ENCODE results near the gene UNC93B1.
"Not testable (repeated sequence)": the region's sequence is repeated elsewhere in the genome, so short reads cannot be mapped to it uniquely, and the experiment has no call there.

UNC93B1 gene

DNA sequence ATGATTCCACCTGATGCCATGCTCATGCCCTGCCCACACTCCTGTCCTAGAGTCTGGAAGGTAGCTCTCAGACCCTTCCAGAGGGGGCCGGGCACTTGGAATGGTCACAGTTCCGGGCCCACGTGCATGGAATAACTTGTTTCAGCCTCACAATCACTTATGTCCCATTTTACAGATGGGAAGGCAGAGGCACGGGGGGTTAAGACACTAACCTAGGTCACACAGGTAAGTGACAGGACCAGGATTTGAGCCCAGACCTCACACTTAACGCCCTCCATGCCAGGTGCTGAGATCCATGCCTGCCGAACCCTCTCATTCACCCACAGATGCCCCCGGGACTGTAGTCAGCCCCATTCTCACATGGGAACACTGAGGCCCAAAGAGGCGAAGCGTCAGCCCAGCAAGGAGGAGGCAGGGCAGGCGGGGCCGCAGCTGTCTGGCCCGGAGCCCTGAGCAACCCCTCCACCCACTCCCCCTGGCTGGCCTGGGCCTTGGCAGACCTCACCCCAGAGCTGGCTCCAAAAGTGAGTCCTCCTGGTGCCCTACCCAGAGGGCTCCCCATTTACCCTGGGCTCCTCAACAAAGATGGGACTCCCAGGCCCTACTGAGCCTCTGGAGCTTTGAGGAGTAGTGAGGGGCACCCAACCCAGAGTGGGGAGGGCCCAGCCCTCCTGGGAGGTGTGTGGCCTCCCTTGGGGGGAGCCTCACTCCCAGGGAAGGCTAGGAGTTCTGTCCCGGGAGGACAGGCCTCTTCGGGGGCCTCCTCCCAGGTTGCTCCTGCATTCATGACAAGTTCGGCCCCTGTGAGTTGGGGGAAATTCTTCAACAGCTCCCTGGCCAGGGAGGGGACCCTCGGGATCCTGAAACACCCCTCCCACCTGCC lies 3.8 kb upstream of the UNC93B1 start:
- DNase-seq, result no peak

DNA sequence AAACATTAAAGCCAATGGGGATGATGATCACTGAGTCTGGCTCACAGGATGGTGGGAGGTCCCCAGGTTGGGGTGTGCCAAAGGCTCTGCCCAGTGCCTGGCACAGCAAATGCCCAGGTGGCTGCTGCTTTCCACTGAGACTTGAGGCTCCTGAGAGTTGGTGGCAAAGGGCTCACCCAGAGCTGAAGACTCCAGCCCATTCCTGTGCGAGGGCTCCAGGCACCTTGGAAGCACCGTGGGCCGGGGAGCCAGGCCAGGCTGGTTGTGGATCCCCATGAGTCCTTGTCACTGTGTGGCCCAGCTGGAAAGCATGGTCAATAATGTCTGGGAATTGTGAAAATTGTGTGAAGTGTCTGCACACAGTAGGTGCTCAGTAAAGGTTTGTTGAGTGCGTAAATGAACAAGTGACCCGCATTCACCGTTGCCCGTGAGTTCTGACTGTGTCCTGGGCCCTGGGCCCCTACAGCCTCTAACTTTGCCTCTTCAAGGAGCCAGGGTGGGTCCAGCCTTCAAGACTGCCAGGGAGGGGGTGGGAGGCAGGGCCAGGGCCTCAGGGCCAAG lies 2.8 kb upstream of the UNC93B1 start:
- no peak for DNase-seq

DNA sequence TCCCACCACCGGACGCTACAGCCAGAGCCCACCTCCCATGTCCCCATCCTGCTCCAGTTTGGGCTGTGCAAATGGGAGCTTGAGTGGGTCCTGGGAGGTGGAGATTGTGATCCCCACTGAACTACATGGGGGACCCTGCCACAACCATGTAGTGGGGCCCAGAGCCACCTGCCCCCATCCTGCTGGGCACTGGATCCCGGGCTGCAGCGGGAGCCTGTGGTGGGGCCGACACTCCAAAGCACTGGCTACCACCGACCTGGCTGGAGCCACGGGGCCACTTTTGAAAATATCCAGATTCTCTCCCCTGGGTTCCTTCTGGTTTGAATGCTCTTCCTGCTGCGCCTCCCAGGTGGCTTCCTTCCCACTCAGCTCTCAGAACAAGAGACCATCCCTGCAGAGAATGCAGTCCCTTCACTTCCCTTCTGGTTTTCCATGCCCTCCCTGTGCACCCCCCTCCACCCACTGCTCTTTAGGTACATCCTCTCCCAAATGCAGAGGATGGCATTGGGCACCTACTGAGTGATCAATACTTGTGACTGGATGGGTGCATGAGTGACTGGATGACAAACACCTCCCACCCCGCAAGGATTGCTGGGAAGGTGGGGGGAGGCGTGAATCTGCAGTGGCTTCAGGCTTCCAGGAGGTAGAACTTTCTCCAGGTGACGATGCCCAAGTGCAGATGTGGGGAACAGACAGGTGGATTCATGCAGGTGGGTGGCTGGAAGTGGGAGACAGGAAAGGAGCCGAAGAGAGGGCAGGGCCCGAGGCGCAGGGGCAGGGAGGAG lies 846 bp upstream of the UNC93B1 start:
- no peak for DNase-seq

DNA sequence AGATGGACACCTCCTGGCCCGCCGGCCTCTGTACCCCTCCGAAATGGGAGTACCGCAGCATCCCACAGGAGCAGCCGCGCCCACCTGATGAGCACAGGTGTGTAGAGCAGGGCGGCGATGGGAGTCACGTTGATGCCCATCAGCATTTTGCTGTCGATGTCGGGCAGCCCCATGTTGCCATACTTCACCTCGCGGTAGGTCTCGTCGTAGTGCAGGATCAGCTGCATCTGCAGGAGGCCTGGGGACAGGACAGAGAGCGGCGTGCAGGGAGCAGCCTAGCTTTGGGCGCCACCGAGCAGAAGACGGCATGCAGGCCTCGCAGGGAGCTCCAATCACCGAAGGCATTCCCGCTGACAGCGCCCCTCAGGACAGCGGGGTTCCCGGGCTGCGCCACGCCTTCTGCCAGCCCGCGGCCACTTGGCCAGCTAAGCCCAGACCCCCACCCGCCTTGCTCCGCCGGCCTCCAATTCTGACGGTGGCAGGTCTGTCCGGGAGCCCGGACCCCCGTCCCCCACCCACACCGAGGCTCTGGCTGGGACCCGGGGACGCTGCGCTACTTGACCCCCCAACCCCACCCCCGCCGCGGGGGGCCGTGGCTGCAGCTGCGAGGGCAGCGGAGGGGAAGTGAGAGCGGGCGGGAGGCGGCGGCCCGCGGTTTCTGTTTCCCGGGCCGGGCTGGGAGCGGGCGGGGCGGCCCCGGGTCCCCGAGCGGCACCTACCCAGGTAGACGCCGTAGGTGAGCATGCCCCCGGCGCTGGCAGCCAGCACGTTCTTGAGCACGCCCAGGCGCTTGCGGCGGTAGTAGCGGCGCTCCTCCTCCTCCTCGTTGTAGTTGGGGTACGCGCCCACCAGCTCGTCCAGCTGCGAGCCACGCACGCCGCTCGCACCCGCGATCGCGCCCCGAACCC lies 705 bp downstream of the UNC93B1 start:
- DNase-seq, result peak; percentile 65

DNA sequence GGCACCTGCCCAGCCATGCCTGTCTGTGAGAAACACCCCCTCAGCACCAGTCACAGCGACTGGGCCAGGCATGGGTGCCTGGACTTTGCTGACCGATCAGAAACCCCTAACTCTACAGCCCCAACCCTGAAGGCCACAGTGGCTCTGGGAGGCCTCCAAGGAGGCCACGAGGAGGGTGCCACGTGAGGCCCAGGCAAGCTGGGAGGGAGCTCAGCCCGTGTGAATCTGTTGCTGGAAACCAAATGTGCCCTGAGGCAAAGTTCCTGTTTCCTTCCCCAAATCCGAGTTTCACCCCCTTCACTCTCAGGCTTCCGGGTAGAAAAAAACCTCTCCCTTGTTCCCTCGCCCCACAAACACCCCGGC lies 1.3 kb downstream of the UNC93B1 start:
- DNase-seq, result no peak

DNA sequence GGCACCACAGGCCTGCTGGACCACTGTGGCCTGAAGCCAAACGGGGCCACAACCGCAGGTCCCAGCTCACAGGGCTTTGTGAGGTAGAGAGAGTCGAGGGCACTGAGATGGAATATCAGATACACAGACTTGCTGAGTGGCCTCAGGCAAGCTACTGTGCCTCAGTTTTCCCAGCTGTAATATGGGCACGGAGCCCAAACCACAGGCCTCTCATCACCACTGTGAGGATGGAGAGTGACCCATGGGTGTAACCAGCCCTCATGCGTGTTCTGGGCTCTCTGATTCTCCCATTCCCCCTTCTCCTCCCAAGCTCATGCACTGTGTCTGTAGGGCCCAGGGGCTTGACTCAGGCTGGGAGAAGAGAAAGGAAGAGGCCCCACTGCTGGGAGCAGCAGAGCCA lies 4.2 kb downstream of the UNC93B1 start:
- no peak for DNase-seq

DNA sequence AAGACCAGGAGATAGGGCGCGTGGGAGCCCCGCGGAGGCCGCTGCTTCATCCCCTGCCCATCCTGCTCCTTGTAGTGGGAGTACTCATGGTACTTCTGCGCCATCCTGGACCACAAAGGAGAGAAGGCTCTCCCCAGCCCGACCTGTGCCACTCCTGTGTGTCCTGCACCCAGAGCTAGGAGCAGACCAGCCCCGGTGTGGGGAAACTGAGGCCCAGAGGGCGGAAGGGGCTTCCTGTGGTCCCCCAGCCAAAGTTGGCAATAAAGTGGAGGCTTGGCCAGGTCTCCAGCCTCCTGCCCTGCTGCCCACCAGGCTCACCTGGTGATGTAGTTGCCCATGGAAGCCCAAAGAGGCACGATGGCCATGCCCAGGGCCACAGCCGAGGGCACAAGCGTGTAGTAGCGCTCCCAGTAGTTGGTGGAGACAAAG lies 4.7 kb downstream of the UNC93B1 start:
- DNase-seq, result no peak

DNA sequence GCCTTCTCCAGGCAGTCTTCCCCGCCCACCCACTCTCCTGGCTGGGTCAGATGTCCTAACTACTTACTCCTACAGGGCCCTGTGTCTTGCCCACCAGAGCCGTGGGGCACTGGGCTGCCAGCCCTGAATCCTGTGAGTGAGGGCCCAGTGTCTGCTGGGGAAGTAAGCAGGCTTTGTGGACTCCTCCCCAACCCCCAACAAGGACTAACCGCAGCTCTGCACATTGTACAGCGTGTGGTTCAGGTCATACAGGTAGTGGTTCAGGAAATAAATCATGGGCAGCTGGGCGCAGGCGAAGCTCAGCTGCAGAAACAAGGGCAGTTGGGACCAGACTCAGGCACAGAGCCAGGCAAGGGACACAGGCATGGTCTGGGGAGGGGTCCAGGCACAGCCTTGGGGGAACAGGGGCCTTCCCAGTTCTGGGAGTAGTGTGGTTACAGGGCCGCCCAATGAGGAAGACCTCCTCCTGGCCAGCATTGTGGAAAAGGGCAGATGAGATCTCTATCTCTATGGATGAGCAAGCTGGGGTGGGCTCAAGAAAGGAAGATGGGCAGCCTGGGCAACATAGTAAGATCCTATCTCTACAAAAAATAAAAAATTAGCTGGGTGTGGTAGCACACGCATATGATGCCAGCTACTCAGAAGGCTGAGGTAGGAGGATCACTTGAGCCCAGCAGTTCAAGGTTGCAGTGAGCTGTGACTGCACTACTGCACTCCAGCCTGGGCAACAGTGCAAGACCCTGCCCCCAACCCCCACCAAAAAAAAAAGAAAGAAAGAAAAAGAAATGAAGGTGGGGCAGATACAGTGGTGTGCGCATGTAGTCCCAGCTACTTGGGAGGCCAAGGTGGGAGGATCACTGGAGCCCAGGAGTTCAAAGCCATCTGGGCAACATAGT lies 5.5 kb downstream of the UNC93B1 start:
- no peak for DNase-seq

DNA sequence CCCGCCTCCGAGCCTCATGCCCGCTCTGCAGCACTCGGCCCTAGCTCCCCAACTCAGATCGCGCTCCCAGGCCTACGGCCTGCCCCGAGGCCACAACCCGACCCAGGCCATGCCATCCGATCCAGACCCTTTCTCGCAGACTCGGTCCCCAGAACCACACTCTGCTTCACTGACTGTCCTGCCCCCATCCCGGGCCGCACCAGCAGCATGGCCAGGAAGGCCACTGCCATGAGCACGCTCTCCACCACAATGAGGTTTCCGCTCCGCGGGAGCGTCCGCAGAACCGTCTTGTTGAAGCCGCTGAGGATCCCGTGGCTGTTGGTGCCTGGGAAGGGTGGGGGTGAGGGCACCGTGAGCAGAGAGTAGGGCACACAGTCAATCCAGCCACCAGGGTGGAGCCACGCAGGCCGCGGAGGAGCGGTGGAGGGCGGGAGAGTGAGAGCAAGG lies 6.4 kb downstream of the UNC93B1 start:
- DNase-seq, result no peak

DNA sequence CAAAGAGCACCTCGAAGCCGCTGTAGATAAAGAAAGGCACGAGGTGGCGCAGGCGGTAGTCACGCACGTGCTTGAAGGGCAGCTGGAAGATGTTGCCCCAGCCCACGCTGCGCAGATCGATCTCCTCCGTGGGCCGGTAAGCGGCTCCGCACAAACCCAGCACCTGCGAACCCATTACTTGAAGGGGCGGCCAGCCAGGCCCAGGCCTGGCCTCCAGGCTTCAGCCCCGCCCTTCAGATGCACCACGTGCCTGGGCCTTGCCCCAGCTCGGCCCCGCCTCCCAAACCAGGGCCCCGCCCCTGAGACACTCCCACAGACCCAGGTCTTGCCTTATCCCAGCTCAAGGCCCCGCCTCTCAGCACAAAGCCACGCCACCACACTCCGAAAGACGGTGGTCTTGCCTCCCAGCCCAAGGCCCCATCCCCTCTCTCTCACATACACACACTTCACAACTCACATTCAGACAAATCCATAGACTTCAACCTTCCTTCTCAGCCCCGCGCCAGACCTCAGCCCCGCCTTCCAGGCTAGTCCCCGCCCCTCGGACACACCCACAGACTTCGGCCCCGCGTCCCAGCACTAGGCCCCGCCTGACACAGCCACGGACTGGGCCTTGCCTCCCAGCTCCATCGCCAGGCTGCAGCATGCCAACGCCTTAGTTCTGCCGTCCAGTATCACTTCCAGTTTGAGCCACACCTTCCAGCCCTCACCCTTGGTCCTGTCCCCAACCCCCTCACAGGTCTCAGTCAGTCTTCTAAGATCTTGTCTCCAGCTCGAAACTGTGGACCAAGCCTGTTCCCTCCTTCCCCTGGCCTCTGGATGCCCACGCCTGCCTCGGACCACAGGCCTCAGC lies 7.0 kb downstream of the UNC93B1 start:
- peak; percentile 72 for DNase-seq

DNA sequence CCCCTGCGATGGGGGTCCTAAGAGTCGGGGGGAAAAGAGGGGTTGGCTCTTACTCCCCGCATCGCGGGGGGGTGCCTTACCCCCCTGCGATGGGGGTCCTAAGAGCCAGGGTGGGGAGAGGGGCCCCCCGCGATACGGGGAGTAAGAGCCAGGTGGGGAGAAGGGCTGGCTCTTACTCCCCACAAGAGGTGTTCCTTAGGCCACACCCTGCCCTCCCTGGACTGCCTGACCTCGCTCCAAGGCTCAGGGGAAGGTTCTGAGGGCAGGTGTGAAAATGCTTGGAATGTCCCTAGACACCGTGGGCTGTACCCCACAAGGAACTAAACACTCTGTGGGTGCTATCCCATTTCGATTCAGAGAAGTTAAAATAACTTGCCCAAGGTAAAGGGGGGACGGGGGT lies 7.8 kb downstream of the UNC93B1 start:
- no peak for DNase-seq

DNA sequence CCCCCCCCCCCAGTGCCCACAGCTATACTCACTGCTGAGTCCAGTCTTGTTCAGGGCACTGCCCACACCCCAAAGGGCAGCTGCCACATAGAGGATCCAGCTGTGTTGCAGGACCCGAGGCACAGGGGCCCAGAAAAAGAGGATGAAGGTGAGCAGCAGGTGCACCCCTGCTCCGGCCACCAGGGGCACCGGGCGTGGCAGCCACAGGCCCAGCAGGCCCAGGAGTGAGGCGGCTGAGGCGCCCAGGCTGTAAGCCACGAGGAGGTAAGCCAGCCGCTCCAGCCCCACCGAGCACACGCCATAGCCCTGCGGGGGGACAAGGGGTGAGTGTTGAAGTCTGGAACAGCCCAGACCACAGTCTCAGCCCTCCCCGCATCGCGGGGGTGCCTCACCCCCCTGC lies 8.3 kb downstream of the UNC93B1 start:
- not testable (repeated sequence) for DNase-seq

DNA sequence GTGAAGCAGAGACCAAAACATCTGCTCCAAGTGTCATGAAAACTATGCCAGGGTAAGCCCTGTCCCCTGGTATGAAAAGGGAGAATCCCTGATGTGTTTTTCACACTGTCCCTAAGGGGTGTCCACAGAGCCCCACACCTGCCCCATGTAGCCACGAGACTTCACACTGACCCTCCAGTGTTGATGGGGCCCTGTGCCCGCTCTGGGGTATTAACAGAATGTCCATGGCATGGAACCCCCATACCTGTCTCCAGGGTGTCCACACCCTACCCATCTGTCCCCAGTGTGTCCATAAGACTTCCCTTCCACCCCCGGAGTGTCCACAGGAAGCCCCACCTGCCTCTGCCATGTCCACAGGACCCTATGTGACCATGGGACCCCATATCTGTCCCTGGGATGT lies 8.8 kb downstream of the UNC93B1 start:
- DNase-seq, result not testable (repeated sequence)

DNA sequence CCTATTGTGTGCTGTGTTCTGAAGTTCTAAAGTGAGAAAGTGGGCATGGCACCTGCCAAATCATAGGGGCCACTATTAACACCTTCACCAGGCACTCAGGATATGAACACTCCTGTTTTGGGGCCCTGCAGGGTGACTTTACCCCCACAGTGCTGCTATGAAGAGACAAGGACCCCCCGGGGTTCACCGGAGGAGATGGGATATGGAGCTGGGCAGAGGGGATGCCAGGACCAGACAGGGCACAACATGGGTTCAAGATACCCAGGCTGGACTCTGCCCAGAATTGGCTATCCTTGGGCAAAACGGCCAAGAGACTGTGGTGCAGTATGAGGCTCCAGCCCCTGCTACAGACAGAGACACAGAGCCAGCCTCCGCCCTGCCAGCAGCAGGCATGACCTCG lies 9.5 kb downstream of the UNC93B1 start:
- not testable (repeated sequence) for DNase-seq

DNA sequence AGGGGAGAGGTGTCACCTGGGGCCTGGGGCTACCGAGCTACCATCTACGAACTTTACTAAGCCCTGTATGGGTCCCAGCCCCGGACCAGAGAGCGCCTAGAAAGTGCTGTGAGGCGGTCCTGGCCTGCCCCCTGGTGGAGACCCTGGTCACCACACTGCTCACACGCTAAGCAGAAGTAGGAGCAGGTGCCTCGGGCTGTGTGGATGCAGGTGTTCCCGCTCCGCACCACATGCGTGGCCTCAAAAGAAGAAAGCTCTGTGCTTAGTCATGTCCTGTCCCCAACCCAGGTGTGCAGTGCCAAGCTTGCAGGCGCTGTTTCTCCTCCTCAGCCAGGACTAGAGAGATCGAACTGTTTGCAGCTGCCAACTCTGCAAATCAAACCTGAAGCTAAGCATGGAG lies 10.1 kb downstream of the UNC93B1 start:
- peak; percentile 58 for DNase-seq

DNA sequence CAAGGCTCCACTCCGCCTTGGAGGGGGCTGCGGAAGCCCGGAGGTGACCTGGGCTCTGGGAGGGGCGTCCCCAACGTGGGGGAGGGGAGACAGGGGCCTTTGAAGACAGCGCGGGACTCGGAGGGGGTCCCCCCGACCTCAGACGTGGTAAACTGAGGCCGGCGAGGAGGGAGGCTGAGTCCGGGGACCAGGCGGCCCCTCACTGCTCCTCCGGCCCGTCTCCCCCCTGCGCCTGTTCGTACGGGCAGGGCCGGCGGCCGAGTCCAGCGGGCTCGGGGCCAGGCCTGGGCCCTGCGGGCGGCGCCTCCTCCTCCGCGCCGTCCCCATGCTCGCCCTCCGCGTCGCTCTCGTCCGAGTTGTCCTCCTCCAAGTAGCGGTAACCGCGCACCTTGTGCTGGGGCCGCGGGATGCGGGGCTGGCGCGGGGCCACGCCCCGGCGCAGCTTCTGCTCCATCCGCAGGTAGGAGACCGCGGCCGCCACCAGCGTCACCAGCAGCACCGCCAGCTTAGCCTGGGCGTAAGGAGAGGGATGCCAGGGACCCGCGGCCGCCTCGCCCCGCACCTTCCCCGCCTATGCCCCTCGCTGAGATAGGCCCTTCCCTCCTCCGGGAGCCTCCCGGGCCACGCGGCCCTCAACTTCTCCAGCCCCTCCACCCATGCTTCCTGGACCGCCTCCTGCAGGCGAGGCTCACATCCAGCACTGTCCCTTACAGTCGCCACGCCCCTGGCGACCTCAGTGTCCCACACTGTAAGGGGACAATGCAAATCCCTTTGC lies 12.4 kb downstream of the UNC93B1 start:
- DNase-seq, result not testable (repeated sequence)

DNA sequence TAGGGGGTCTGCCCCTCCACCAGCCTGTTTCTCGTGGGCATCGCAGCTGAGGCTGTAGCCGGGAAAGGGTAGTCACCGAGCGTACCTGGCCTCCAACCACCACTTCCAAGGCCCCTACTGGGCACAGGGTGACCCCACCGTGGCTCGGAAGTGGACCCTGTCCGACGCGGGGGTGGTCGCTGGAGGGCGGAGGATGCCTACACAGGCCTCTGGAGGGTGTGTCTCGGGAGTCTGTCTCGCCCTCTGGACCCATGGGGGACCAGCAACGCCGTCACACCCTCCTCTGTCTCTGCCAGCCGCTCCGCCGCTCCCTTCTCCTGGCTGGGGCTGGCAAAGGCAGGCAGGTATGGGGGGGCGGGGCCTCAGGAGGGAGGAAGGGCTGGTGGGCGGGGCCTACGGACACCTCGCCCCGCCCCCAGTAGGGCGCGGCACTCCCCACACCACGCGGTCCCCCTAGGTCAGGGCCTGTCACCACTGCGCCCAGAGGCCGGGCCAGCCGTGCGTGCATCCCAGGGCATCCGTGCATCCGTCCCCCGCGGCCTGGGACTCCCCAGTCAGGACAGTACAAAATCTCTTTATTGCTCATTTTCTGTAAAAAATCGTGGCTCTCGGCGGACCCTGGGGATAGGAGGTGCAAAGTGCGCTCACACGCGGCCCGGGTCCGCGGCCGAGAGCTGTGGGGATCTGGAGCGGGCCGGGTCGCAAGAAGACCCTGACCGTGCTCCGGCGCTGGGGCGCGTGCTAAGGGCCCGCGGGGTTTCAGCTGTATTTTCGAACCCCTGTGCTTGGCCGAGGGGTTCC lies 13.2 kb downstream of the UNC93B1 start:
- not testable (repeated sequence) for DNase-seq

DNA sequence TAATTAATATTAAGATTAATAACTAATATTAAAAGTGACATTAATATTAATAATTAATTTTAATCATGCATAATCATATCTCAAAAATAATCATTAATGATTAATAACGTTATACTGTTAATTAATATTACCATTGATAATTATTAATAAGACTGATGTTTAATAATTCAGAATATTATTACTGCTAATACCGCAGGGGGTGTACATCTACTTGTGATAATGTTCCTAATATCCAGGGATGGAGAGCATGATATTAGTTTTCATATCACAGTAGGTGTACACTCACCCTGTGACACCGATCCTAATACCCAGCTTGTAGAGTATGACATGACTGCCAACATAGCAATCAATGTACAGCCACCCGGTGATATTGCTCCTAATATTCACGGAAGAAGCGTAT lies 18.6 kb downstream of the UNC93B1 start:
- not testable (repeated sequence) for DNase-seq

DNA sequence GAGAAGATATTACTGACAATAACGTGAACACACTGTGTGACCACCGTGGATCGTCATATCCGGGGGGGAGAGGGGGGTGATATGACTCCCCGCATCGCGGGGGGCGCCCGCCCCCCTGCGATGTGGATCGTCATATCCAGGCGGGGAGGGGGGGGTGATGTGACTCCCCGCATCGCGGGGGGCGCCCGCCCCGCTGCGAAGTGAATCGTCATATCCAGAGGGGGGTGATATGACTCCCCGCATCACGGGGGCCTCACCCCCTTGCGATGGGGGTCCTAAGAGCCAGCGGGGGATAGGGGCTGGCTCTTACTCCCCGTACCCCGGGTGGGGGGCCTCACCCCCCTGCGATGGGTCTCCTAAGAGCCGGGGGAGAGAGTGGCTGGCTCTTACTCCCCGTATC lies 19.9 kb downstream of the UNC93B1 start:
- no peak for DNase-seq

Measured in CD4-positive, alpha-beta T cell treated with Interferon gamma for 1 hour (primary cell).